ENCODE data around the gene MYORG.

Gene MYORG

DNA sequence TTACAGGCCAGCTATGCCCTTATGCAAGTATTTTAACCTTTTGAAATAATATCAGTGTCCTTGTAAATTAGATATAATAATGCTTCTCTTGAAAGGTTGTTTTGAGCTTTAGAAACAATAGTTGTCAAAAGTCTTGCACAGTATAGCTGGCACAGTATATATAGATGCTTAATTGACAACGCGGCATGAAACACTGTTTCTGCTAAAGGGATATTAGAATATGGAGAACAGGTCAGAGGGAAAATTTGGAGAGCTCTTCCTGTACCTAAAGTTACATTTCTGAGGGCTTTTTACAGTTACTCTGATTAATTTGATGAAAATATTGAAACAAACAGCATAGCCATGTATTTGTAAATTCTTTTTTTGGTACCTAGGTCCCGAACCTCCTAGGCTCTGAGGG lies 42.9 kb downstream of the MYORG start:
- DNase-seq (ENCODE audit: low read depth, low spot score), result no peak

DNA sequence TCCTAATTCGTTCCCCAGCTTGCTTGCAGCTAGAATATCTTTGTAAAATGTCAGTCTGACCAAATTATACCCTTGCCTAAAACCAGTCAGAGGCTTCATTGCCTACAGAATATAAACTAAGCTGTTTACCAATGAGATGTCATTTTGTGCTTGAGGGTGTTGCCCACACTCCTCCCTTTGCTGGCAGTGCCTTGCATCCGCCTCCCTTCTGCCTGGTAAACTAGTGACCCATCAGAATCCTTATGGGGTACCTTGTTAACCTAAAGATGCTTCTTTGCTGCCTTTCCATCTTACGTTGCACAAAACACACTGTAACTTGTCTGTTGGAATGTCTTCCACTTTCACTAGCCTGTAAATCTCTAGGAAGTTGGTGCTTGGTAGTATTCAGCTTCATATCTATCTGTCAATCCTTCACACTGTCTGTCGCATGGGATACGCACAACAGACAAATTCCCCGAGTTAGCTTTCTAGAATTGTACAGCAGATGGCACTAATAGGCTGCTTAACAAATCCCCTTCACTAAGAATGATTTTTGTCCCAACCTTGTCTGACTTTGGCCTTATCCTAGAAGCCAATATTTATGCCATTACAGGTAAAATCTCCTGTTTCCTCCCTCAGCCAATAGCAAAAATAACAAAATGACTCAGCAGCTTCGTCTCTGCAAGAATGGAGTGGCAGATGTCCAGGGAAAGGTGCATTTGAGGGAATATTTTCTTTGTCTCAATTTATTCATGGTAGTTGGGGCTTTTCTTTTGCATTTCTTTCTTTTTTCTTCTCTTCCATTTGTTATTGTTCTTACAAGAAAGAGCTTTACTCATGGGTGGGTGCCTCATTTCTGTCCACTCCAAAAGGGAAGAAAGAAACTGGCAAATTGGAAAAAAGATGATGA lies 44.4 kb downstream of the MYORG start:
- DNase-seq (ENCODE audit: low read depth, low spot score), result no peak

DNA sequence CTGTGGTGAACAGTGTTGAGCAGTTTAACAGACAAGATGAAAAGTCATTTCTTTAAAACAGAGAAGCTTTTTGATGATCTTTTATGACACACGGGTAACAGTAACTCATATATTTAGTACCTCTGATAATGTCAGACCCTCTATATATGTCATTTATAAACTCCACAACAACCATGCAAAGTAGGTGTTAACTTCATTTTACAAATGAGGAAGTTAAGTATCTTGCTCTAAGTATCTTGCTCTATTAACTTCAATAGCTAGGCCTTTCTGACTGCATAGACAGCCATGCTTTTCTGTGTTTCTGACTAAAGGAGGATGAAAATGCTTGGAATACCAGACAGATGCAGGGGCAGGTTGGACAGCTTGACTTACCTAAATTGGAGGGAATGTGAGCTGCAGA lies 45.5 kb downstream of the MYORG start:
- DNase-seq (ENCODE audit: low read depth, low spot score), result no peak

DNA sequence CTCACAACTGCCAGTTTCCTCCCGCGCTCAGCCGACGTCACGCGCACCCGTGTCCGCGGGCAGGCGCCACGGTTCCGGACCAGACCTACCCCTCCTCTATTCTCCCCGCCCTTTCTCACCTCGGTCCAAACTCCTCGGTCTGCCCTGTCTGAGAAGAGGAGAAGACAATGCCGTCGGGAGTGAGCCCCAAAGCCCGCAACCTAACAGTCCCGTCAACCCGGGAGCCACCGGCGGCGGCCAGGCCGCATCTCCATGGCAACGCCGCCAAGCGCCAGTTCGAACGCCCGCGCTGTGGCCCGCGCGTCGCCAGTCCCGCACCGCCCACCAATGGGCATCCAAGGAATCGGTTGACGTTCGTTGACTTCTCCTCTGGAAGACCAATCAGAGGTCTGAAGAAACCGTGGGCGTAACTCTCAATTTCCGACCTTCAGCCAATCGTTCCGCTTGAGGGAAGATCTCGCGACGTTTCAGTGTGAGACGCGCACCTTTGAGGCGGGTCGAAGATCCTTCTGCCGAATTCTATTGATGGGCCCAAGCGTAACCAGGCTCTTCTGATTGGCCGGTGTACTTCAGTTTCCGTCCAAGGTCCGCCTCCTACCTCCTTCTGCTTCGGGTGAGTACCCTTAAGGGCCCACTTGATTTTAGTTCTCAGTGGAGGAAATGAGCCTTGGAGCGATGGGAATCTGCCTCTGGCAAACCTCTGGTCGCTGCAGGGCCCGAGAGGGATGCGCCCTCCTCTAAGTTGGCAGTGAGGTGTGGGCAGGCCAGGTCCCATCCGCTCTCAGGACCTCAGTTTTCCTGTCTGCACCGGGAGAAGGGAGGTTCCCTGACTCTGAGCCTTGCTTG lies 47.5 kb downstream of the MYORG start, which contains the start of the genes KIF24 and NUDT2:
TSS of gene KIF24 (minus strand) at position 282 of the 846 bp plus-strand sequence. CDS start 17,922 bp downstream, outside the sequence.
TSS of gene NUDT2 (plus strand) at position 583 of the 846 bp plus-strand sequence. CDS start 9,471 bp downstream, outside the sequence.
- DNase-seq (ENCODE audit: low read depth, low spot score), result peak; percentile 94

GRCh38 chr9:34328500-34328986 lies 48.2 kb downstream of the MYORG start:
- DNase-seq (ENCODE audit: low read depth, low spot score), result no peak

DNA sequence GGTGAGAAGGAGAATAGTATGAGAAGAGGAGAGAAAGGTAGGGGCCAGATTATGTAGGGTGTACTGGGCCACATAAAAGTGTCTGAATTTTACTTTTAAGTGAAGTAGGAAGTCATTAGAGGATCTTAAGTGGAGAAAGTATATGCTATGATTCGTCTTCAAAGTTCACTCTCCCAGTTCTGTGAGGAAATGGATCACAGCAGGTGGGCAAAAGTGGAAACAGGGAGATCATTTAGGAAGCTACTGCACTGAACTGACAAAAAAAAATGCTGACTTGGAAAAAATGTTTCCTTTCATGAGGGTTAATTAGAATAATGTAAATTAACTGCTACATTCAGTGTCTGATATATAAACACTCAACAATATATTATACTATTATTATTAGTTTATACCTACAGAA lies 50.0 kb downstream of the MYORG start:
- no peak for DNase-seq (ENCODE audit: low read depth, low spot score)

- DNase-seq (ENCODE audit: low read depth, low spot score), result no peak
Observed at GRCh38 chr9:34322899-34323591, 53.7 kb downstream of the MYORG start.

- no peak for DNase-seq (ENCODE audit: low read depth, low spot score)
Observed at GRCh38 chr9:34321451-34321850, 55.2 kb downstream of the MYORG start.

DNA sequence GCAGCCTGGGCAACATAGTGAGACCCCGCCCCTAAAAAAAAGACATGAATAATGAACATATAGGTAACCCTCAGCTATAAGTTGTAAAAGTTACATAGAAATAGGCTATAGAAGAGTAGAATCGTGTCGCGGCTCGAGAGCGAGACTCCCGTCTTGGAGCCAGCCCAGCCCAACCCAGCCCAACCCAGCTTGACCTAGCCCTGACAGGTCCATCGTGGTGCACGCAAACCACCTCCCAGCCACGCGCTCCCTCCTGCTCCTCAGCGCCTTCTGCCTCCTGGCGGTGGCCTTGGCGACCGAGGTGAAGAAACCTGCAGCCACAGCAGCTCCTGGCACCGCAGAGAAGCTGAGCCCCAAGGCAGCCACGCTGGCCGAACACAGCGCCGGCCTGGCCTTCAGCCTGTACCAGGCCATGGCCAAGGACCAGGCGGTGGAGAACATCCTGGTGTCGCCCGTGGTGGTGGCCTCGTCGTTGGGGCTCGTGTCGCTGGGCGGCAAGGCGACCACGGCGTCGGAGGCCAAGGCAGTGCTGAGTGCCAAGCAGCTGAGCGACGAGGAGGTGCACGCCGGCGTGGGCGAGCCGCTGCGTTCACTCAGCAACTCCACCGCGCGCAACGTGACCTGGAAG lies 58.4 kb downstream of the MYORG start:
- DNase-seq (ENCODE audit: low read depth, low spot score), result no peak

DNA sequence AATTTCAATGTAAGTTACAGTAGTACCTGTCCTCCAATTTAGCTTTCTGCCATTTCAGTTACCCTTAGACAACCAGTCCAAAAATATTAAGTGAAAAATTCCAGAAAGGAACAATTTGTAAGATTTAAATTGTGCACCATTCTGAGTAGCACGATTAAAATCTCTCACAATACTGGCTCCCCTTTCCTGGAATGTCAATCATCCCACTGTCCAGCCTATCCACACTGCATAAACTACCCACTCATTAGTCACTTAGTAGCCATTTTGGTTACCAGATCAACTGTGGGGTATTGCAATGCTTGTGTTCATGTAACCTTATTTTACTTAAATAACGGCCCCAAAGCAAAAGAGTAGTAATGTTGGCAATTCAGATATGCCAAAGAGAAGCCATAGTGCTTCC lies 59.3 kb downstream of the MYORG start:
- no peak for DNase-seq (ENCODE audit: low read depth, low spot score)
